GM12865 (cell line): ENCODE results near the gene SMIM21.

Source experiments
- DNase-seq: peaks from one replicate; pipeline ENCODE4 v3.0.0; 2010; ENCODE audit warnings: low read depth
- H3K4me3 ChIP-seq: 2 replicates; pipeline ENCODE4 v1.5.1; 2011; ENCODE audit warnings: mild to moderate bottlenecking, low read depth, low read length, control low read depth
- TF ChIP-seq, protein P1 (sequence below): IDR thresholded peaks from 2 replicates; pipeline ENCODE4 v1.5.1; 2011; ENCODE audit warnings: low read length, control low read depth, low read depth, inconsistent platforms; ENCODE audit not compliant: insufficient read depth; ENCODE audit errors: missing control alignments

The SMIM21 gene

DNA sequence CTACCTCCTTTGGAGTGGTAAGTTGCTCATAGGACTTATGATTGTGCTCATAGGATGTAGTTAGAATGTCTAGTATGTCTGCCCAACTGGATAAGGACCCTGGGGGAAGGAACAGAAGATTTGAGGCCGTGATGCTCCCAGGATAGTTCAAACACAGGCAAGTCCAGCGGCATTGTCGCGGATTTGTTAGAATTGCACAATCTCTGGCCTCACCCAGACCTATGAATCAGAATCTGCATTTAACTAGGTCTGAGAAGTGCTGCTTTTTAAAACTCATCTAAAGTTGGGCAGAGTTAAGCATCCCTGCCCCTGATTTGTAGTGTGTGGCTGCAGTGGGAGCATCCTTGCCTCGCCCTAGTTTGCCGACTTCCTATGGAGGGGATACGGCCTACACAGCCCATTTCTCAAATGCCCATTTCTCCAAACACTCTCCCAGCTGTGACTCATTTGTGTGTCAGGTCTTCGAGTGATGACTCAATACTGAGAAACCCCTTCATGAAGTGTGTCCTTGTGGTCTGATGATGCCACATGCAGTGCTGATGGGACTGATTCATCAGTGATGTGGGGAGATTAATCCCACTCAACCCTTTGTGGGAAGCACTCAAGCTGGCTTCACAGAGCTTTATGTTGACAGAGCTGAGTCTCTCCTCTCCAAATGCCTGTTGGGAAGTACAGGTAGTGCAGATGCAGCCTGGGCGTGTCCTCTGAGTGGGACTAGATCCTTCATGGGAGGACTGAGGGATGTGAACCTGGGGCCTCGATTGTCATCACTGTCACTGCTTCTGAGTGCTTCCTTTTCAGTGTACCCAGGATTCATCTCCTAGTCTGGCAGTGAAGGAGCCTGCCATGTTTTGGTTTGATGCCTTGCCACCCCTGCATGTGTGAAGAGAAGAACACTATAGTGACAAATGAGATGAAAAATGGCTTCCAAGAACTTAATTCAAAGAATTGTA, 18.7 kb downstream of the SMIM21 start:
- no peak overlapping the region for H3K4me3 ChIP-seq
- DNase-seq, result no peak
- TF ChIP-seq, protein P1, sequence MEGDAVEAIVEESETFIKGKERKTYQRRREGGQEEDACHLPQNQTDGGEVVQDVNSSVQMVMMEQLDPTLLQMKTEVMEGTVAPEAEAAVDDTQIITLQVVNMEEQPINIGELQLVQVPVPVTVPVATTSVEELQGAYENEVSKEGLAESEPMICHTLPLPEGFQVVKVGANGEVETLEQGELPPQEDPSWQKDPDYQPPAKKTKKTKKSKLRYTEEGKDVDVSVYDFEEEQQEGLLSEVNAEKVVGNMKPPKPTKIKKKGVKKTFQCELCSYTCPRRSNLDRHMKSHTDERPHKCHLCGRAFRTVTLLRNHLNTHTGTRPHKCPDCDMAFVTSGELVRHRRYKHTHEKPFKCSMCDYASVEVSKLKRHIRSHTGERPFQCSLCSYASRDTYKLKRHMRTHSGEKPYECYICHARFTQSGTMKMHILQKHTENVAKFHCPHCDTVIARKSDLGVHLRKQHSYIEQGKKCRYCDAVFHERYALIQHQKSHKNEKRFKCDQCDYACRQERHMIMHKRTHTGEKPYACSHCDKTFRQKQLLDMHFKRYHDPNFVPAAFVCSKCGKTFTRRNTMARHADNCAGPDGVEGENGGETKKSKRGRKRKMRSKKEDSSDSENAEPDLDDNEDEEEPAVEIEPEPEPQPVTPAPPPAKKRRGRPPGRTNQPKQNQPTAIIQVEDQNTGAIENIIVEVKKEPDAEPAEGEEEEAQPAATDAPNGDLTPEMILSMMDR, result no peak

GRCh38 chr18:75407468-75408437, 19.8 kb downstream of the SMIM21 start:
- DNase-seq, result no peak
- TF ChIP-seq, protein P1, result no peak
- H3K4me3 ChIP-seq, result no peak overlapping the region

GRCh38 chr18:75406491-75407445, 20.7 kb downstream of the SMIM21 start:
- H3K4me3 ChIP-seq, result no peak overlapping the region
- TF ChIP-seq, protein P1, result no peak
- no peak for DNase-seq

DNA sequence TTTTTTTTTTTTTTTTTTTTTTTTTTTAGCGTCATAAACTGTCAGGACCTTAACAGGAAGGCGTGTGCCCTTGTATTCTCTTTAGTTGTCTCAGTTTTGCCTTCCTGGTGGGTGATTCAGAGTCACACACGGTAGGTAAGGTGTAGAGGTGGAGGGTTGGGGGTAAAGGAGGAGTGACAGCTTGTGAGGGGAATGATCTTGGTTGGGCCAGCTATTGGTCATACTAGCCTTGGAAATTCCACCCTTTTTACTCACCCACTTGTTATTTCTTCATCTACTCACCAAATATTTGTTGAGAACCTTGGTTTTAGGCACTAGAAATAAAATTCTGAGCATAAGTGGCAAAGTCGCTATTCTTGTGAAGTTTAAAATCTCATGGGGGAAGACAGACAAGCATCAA, 22.2 kb downstream of the SMIM21 start:
- TF ChIP-seq, protein P1, result no peak
- no peak for DNase-seq

GRCh38 chr18:75400366-75400765, 27.1 kb downstream of the SMIM21 start:
- no peak for DNase-seq
- no peak overlapping the region for H3K4me3 ChIP-seq
- TF ChIP-seq, protein P1, result no peak

More for the DNA sequence above, 22.2 kb downstream of the SMIM21 start:
- no peak overlapping the region for H3K4me3 ChIP-seq

DNA sequence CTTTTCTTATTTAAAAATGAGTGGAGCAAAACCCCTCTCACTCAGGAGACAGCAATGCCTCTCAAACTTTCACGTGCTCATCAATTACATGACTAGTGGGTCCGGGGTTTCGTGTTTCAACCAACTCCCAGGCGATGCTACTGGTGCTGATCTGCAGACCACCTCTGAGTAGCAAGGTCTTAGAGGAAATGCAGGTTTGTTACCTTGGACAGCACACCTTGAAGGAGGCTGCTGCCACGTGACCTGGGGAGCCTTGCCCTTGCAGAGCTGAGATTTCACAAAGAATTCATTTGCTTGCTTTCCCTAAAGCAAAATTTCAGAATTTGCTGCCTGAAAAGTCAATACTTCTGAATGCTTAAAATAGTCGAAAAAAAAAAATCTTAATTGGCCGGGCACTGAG, 32.4 kb downstream of the SMIM21 start:
- no peak overlapping the region for H3K4me3 ChIP-seq
- no peak for DNase-seq
- TF ChIP-seq, protein P1, result no peak
